NCI-H128 (cell line): Measurements from ENCODE around the gene RIMS4.
A peak's percentile ranks its signal among the peaks of the same experiment; 100 is the strongest.

Experiments
- DNase-seq: peaks from one replicate; lab custom pipeline; 2025; ENCODE audit not compliant: unreplicated experiment; lab: John Stamatoyannopoulos, UW

RIMS4 gene

DNA sequence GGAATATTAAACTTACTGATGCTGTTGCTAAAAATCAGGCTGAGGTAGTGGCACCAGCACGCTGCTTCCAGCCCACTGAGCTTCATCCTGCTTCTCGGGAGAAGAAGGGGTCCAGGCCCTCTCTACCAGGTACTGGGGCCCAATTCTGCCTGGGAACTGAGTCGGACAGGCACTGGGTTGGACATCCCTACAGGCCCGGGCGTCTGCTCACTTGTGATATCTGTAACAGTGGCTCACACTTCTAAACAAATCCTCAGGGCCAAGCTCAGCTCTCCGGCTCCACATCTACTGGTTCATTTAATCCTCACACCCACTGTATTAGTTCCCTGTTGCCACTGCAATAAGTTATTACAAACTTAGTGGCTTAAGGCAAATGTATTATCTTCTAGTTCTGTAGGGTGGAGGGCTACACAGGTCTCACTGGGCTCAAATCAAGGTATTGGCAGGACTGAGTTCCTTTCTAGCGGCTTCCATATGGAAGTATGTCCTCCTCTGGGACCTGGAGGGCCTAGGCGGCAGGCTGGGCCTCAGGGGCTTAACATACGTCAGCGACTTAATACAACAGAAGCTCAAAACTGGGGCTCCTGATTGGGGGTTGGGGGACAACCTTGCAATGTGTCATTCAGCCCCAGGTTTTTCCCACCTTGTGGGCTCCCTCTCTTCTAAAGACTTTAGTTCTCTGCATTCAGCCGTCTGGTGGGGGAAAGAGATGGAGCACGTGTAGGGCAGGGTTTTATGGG, 66.3 kb downstream of the RIMS4 start:
- no peak for DNase-seq

DNA sequence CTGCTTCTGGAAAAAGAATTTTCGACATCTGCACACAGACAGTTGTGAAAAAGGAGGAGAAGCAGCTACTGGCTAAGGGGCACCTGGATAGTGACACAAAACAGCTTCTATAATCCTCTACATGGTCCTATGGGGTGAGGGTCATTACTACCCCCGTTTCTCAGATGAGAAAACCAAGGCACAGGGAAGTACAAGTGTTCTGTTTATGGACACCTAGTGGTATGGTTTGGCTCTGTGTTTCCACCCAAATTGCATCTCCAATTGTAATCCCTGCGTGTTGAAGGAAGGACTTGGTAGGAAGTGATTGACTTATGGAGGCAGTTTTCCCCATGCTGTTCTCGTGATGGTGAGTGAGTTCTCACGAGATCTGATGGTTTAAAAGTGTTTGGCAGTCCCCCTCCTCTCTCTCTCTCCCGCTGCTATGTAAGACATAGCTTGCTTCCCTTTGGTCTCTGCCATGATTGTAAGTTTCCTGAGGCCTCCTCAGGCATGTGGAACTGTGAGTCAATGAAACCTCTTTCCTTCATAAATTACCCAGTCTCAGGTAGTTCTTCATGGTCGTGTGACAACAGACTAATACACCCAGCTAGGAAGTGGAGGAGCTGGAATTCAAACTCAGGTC, 67.2 kb downstream of the RIMS4 start:
- no peak for DNase-seq

DNA sequence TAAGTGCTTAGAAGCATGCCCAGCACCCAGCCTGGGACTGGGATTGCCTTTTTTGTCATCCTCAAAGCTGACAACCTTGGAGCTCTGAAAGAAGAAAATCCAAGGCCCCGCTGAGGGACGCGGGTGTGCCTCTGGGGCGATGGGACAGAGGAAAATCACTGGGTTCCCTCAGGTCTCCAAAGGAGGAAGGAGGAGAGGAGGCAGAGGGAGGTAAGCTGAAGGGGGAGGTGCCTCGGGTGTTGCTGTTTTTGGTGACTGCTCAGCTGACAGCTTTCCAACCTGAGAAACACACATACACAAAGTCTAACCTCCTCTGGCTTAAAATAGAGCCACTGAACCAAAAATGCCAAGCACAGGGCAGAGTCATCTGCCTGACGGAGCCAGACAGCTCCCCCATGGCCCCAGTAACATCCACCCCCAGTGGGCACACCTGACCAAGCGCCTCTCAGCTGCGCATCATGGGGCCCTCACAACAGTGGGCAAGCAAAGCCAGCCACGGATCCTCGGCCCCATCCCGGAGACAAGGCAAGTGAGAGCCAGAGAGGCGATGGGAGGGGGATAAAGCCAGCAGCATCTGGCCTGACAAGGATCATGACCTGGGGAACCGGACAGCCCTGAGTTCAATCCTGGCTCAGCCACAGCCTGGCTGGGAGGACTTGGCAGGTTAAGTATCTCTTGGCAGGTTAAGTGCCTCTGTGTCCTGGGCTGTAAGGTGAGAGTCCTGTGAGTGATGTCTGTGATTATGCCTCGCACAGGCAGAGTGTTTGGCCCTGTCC, 67.9 kb downstream of the RIMS4 start:
- no peak for DNase-seq

DNA sequence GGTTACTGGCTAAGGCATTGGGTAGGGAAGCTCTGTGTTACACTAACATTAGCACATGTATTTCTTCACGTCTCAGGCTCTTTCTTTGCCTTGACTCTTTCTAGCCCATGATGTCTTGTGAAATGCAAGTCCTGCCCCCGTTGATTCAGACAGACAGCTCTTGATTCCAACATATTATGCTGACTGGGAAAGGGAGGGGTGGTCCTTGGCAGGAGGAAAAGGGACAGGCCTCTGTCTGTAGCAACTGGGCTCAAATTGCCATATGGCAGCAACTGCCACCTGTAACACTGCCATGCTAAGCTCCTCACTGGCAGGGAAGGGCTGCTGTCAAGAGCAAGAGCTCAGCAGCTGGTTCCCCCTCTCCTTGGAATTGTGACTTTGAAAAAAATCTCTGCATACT, 70.4 kb downstream of the RIMS4 start:
- no peak for DNase-seq

DNA sequence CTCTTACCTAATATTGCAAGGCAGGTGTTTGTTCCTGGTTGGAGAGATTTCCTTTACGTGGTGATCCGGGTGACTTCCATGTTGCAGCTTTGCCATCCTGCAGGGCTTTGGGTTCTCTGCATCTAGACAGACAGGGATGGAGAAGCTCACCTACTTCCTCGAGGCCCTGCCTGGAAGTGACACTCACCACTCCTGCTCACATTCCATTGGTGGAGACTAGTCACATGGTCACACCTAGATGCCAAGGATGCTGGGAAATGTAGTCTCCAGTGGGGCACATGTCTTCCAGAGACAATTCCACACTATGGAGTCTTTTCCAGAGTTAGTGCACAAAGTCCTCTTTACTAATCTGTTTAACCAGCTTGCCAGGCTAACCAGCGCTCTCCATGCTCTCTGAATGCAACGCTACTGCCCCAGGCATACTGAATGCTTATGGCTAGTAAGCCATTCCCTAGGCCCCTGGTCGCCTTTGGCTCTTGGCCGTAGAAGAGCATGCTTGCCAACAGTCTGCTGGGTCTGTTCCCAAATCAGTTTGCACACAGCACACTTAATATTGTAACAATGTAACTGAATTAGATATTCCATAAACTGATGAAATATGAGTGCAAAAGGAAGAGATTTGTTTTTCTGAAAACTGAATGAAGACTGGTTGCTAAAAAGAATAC, 71.4 kb downstream of the RIMS4 start:
- no peak for DNase-seq

DNA sequence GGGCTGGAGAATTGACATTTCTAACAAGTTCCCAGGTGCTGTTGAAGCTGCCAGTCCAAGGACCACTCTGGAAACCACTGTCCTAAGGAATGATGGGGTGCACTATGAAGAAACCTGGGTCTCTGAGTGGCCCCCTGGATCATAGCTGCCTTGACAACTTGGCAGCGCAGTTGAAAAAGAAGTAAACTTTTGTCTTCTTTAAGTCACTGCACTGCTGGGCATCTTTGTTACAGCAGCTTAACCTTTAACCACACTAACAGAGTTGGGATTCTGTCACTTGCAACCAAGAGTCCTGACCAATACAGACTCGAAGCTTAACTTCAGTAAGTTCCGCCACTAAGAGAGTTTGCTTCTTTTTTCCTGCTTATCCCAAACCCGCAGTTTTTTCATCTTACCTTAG, 73.2 kb downstream of the RIMS4 start:
- no peak for DNase-seq

DNA sequence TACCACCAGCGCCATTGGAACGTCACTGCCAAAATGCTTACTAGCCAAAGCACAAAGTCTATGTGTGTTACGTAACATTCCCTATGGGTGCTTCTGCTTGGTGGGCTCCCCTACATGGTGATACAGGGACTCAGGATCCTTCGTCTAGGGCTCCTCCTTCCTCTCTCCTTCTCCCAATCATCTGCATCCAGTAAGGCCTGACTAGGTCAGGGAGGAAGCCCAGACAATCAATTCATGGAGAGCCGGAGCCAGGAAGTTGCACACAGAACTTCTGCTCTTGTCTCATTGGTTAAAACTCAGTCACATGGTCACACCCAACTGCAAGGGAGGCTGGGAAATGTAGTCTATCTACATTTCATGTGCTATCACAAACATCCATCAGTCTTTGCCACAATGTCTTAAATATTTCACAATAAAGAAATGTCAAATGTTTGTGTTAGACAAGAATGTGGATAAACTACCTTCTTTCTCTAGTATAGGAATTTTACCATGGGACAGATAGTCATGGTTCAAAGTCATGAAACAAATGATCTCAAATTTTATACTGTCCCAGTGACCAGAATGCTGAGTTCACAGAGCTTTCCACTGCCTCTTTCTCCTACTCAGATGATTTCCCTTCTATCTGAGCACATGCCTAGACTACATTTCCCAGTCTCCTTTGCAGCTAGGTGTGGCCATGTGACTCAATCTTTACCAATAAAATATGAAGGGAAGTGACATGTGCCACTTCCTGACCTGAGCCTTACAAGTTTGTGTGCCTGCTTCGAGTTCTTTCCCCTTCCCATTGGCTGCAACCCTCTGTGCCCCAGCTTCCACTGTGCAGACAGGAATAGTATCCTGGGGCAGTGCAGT, 74.0 kb downstream of the RIMS4 start:
- no peak for DNase-seq

DNA sequence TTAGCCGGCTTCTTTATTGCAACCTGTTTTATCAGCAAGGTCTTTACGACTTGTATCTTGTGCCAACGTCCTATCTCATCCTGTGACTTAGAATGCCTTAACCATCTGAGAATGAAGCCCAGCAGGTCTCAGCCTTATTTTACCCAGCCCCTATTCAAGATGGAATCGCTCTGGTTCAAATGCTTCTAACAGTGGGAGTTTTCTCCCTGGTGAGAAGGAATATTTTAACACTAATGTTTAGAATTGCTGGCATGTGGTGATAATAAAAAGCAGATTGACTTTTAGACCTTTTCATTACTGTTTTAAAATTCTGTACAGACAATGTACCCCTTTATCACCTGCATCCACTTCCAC, 74.6 kb downstream of the RIMS4 start:
- no peak for DNase-seq

DNA sequence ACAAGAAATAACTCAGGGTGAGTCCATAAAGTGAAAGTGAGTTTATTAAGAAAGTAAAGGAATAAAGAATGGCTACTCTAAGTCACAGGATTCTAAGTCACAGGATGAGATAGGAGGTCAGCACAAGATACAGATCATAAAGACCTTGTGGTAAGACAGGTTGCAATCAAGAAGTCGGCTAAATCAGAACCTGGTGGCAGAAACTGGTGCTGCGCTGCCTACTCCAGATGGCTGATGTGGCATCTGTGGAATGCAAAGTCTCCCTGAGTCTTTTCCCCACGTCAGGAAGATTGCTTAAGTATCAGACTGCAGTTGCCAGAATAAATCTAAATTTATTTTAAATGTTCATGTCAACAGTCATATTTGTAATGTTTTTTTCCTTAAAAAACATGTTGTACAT, 75.4 kb downstream of the RIMS4 start:
- DNase-seq = no peak

DNA sequence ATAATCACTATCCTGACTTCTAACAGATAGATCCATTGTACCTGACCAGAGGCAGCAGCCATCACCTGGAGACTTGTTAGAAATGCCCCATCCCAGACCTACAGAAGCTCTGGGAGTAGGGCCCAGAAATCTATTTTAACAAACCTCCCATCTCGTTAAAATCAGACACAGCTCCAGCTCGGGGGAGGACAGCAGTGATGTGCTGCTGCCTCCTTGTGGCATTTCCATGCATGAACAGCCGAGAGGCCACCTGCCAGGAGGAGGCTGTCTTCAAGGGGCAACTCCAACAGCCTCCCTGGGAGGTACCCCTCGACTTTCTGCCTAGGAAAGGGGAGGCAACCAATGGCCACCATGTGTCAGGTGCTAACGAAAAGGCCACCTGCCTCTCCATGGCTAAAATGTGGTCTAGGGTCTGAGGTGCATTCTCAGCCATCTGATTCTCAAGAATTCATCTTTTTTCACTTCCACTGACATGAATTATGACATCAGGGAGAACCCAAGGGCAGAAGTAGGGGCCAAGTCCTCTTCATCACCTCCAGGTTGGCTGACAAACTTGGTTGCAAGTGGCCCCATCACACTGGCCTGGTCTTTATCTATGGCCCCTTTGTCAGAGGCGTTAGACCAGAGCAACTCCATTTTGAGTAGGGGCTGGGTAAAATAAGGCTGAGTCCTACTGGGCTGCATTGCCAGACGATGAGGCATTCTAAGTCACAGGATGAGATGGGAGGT, 76.8 kb downstream of the RIMS4 start:
- peak; percentile 13 for DNase-seq

DNA sequence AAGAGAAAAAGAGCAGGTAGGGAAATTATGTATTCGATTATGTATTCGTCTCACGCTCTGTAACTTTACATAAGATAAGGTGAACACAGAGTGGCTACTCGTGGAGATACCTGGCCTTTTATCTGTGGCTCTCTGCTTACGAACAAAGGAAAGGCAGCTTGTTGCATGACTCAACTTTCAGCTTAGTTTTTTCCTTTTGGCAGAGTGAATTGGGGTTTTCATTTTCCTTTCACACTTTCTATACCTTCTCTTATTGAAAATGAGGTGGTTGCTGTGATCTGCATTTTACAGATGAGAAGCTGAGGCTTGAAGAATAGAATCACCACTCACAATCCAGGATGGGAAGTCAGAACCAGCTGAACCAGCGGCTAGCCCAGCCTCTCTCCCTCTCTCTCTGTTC, 78.0 kb downstream of the RIMS4 start:
- no peak for DNase-seq

DNA sequence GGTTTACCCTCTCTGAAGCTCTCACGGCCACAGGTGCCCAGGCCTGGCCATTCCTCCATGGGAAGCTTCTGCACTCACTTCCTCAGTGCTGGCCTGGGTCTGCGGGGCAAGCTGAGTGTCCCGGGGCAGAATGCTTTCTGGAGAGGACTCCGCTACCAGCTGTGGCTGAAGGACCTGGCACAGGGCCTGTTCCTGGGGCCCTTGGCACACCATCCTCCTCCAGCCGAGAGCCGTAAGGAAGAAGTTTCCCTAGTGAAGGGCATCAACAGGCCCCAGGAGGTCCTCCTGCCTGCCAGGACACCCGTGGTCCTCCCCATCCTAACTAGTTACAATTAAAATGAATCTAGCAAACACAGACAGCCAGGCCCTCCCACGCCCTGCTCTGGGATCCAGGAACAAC, 78.7 kb downstream of the RIMS4 start:
- DNase-seq = no peak

DNA sequence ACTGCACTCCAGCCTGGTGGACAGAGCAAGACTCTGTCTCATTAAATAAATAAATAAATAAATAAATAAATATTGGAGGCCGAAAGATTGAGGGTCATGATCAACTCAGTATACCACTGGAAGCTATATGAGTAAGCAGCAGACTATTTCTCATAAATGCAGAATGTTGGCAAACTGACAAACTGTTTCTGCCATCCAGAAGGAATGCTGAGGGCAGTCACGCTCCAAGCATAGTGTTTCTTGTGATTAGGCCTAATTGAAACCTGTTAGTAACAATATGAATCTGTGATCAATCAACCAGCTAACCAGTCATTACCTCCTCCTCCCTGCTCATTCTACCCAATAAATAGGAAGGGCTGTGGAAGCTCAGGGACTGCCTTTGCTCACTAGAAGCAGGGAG, 79.9 kb downstream of the RIMS4 start:
- DNase-seq = no peak

DNA sequence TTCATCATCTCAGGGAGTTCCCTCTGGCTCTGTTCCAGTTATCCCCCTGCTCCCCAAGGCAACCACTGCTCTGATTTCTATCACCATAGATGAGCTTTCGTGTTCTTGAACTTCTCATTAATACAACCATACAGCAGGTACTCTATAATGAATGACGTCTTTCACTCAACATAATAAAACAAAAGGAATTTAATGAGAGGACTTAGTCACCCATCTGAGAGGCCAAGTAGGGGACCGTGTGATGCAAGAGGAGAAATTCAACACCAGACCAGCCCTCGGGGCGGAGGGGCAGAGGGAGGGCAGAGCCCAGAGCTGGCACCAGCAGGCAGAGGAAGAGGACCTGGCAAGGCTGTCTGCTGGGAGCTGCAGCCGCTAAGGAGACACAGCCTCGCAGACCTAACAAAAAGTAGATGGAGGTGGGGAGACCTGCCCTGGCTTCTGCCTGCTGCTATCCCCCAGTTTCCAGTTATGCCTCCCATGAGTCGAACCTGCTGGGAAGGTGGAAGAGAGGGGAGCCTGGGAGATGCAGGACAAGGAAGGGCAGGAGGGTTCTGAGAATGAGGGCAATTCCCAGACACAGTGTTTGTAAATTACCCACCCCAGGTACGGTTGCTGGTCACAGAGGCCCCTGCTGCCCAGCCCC, 81.4 kb downstream of the RIMS4 start:
- peak; percentile 71 for DNase-seq

DNA sequence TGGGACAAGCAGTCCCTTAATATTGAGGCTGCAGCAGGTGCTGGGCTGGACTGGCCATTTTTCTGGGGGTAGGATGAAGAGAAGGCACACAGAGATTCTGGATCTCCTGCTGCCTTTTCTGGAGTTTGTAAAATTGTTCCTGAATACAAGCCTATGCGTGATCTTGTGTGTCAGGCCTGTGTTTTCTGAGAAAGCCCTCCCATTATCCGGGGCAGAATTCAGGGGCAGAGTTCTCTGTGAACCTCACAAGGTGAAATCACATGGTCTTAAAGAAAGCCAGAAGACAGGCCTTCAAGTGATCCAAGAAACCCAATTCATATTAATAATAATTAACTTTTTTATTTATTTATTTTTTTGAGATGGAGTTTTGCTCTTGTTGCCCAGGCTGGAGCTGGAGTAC, 82.7 kb downstream of the RIMS4 start:
- DNase-seq = no peak

DNA sequence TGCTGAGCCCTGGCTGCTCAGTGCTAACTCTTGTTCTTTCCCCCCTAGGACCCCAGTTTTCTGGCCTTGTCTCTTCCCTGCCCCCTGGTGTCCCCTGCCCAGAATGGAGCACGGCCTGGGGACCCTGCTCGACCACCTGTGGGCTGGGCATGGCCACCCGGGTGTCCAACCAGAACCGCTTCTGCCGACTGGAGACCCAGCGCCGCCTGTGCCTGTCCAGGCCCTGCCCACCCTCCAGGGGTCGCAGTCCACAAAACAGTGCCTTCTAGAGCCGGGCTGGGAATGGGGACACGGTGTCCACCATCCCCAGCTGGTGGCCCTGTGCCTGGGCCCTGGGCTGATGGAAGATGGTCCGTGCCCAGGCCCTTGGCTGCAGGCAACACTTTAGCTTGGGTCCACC, 83.3 kb downstream of the RIMS4 start:
- DNase-seq = no peak

DNA sequence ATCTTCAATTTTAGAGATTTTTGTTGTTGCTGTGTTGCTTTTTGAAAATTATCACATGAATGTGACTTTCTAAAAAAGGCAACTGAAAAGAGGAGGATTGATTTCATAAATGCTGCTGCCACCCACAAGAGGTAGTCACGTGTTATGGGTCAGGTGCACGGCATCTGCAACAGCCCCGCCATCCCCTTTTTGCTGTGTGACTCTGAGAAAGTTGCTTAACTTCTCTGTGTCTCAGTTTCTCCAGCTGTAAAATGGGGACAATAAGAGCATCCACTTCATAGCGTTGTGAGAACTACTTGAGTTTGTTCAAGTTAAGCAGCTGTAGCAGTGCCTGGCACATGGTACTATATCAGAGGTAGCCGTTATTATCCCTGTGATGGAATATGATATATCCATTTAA, 84.5 kb downstream of the RIMS4 start:
- DNase-seq = no peak

DNA sequence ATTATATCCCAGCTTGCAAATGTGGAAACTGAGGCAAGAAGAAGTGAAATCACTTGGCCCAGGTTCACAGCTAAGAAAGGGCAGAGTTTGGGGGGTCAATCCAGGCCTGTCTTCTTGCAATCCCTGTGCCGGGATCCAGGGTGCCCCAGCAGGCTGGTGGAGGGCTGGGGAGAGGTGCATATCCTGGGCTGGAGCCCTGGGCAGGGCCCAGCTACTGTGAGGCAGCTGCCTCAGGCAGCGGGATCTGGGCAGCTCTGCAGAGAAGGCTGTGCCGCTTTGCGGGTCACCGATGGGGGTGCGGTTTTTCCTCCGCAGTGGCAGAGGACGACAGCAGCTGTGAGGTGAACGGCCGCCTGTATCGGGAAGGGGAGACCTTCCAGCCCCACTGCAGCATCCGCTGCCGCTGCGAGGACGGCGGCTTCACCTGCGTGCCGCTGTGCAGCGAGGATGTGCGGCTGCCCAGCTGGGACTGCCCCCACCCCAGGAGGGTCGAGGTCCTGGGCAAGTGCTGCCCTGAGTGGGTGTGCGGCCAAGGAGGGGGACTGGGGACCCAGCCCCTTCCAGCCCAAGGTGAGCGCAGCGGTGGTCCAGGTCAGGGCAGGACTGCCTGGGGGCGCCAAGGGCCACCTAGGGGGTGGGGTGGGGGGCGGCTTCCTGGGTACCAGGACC, 85.8 kb downstream of the RIMS4 start:
- DNase-seq = no peak

DNA sequence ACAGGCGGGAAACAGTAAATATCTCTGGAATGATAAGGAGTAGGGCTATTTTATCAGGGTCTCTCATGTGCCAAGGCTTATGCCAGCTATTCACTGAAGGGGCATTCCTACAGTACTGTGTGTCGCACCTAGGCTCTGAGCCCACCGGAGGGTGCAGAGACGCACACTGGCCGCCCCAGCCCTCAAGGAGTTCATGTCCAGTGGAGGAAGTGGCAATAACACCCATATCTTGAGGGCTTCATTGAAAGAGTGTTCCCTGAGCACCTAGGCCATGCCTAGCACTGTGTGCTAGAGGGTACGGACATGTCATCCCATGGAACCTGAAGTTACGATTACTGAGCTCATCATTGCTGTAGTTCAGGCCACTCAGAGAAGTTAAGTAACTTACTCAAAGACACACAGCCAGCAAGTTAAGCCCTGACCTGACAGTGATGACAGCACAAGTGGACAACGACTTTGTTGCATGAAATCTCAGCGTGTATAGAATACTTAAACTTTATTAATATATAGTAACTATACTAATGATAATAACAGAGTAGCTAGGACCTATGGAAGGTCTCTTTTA, 86.5 kb downstream of the RIMS4 start:
- no peak for DNase-seq
